SH-SY5Y (cell line): Measurements from ENCODE around the gene TPCN1.

Experiments
- GATA2 ChIP-seq: IDR thresholded peaks from 2 replicates; pipeline ENCODE4 v1.6.1; 2011; ENCODE audit warnings: mild to moderate bottlenecking, low read depth, low read length
- GATA3 ChIP-seq: IDR thresholded peaks from 2 replicates; pipeline ENCODE4 v1.6.1; 2011; ENCODE audit warnings: low read depth, mild to moderate bottlenecking, low read length, moderate library complexity

TPCN1 gene

GRCh38 chr12:113285679-113286610, 64.7 kb downstream of the TPCN1 start:
- no peak for TF ChIP-seq GATA3
- no peak for TF ChIP-seq GATA2

- no peak for TF ChIP-seq GATA2
- TF ChIP-seq GATA3: no peak
These were observed 65.4 kb downstream of the TPCN1 start for GRCh38 chr12:113286712-113287111.

GRCh38 chr12:113287146-113287898, 66.1 kb downstream of the TPCN1 start:
- TF ChIP-seq GATA2: no peak

- TF ChIP-seq GATA3: no peak
- no peak for TF ChIP-seq GATA2
These were observed 66.6 kb downstream of the TPCN1 start for GRCh38 chr12:113287899-113288282.

- no peak for TF ChIP-seq GATA2
- TF ChIP-seq GATA3: no peak
These were observed 68.1 kb downstream of the TPCN1 start for GRCh38 chr12:113289361-113289760.

GRCh38 chr12:113290506-113290905, 69.2 kb downstream of the TPCN1 start:
- TF ChIP-seq GATA2: no peak
- TF ChIP-seq GATA3: no peak

DNA sequence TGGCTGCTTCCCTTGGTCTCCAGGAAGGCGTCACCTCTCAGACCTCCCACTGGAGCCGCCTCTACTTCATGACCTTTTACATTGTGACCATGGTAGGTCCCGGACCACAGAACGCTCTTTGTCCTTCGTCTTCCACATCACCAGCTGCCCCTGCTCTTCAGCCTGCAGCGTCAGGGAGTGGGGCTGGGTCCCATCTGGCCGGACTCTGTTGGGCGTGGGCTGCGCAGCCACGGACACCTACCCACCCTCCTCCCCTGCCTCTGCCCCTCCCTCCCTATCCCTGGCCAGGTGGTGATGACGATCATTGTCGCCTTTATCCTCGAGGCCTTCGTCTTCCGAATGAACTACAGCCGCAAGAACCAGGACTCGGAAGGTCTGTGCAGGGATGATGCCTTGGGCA, 70.3 kb downstream of the TPCN1 start:
- TF ChIP-seq GATA2: no peak
- TF ChIP-seq GATA3: no peak

DNA sequence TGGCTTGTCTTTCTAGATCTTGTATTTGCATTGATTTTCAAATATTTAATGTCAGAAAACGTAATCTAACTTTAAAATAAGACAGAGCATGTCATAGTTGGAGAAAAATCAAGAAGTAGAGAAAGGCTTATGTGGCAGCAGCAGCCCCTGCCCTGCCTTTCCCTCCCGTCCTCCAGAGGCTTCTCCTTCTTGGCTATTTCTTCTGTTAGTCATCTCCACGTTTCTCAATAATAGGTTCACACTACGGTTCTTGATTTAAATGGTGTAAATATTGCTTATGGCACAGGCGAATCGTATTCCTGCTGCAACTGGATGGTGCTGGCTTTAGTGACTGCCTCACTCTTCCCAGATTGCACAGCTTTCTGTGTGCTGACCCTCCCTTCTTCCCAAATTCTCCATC, 70.8 kb downstream of the TPCN1 start:
- no peak for TF ChIP-seq GATA2
- no peak for TF ChIP-seq GATA3

DNA sequence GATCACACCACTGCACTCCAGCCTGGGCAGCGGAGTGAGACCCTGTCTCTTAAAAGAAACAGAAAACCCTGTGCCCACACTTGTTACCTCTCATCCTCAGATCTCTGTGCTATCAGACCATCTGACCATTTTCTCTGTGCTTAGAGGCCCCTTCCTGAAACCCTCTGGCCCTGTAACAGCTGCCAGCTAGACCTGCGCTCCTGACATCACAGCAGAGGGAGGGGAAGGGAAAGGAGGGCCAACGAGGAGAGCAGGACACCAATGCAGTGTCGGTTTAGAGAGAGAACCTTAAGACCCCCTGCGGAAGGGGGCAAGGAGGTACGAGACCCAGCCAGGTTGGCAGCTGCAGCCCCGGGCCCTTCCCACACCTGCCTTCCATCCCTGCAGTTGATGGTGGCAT, 71.3 kb downstream of the TPCN1 start:
- TF ChIP-seq GATA2 (no peak), GATA3 (no peak)

- TF ChIP-seq GATA2: no peak
- no peak for TF ChIP-seq GATA3
These were observed 71.8 kb downstream of the TPCN1 start for GRCh38 chr12:113293100-113293499.

GRCh38 chr12:113295886-113296556, 74.8 kb downstream of the TPCN1 start:
- TF ChIP-seq GATA3 (no peak), GATA2 (no peak)

DNA sequence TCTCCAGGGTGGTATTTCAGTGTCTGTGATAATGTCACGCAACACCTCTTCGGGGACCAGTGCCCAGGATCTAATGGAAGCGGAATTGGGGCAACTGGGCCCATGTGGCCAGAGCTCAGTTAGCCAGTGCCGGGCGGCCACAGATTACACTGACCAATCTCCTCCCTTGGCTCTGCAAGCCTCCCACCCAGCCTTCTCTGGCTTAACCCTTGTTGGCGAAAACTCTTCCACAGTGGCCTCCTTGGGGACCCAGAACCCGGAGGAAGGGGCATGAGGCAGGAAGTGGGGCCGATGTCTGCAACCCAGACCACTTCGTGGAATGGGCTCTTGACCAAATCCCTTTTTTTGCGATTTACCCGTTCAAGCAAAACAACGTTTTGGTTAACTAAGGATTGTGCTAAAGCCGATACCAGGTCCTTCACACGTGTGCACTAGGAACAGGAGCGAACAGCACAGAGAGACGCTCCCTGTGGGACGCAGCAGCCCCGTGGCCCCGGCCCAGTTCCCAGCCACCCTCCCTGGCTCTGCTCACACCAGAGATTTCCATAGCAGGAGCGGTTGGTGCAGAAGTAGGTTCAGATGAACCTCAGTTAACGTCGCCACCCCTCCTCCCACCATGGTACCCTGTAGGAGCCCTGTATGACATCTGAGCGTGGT, 75.4 kb downstream of the TPCN1 start:
- TF ChIP-seq GATA2 (no peak), GATA3 (no peak)

GRCh38 chr12:113297214-113297587, 75.9 kb downstream of the TPCN1 start:
- TF ChIP-seq GATA3 (no peak), GATA2 (no peak)
